ENCODE data around the gene GTF2H1.

GRCh38 chr11:18319914-18320313 is 2.5 kb upstream of the GTF2H1 start:
- no peak for TF ChIP-seq CTCF (IDR thresholded peaks at IDR 0.05; ENCODE audit: poor library complexity)
- TF ChIP-seq EZH2phosphoT487 (IDR thresholded peaks at IDR 0.05; ENCODE audit: low read depth, severe bottlenecking, unreplicated experiment) = no peak

Measured in hepatocyte (in vitro differentiated cells).